DOHH2 (cell line): ENCODE results near the gene IGSF3.
A peak's percentile ranks its signal among the peaks of the same experiment; 100 is the strongest.

Source experiments
- CTCF ChIP-seq: fragments of 200-600 bp; sonication (generic); IDR thresholded peaks from one replicate; pipeline ENCODE4 v1.5.1; 2014; ENCODE audit warnings: antibody characterized with exemption, mild to moderate bottlenecking, low read depth, low read length; ENCODE audit not compliant: poor library complexity, severe bottlenecking
- EZH2phosphoT487 ChIP-seq: fragments of 200-600 bp; sonication (generic); IDR thresholded peaks from 2 replicates; pipeline ENCODE4 v1.6.1; 2017; ENCODE audit warnings: borderline replicate concordance, mild to moderate bottlenecking, antibody characterized with exemption, low read length, moderate library complexity, mixed read lengths

GRCh38 chr1:116570358-116571214 is 96.9 kb downstream of the IGSF3 start, which contains the start of gene CD58:
- TF ChIP-seq CTCF: peak; percentile 72
- TF ChIP-seq EZH2phosphoT487: no peak
